Cardiac septum (tissue), 1 donor: ENCODE measurements around the gene FH. TPM values are rescaled to one million over a fixed set of nuclear protein-coding genes. Genes with fewer than 3 reads are reported as not detected.

ENCODE experiments used
- DNase-seq: peaks from one replicate; pipeline ENCODE4 v3.0.0-alpha.2; 2020; ENCODE audit warnings: low spot score
- intact Hi-C: fragments of 100-400 bp; cut with DNase I; formaldehyde crosslinking; loops from one replicate; pipeline ENCODE4 v1.14.0; 2022
- total RNA-seq: library from RNA; stranded (reverse); fragmentation: NEBNext Ultra II Directional; extraction: Animal tissue kit (Norgen Biotek cat#: 25700); gene quantifications from one replicate; pipeline ENCODE4 v1.2.1, GENCODE V29; 2021
- donor health status: DM: no; HTN: no; CAD: no.

Gene FH
- total RNA-seq, 1 donor from 2014 or later = 192 TPM

DNA sequence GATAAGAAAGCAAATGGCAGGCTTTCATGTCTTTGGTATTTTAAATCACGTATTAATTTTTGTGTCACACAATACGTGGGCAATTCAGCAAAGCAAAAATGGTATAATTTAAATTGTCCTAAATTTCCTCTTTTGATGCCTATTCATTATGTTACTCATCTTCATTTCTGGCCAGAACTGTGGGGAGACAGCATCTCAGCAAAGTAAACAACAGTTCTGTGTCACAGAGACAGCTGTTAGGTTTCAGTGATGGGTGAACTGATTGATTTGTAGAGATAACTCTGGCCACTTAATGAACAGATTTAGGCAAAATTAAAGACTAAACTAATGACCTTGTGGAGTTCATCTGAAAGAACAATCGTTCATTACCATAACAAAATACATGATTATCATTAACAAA is 49.2 kb downstream of the FH start:
- DNase-seq = no peak
- intact Hi-C loops = no loop called here

DNA sequence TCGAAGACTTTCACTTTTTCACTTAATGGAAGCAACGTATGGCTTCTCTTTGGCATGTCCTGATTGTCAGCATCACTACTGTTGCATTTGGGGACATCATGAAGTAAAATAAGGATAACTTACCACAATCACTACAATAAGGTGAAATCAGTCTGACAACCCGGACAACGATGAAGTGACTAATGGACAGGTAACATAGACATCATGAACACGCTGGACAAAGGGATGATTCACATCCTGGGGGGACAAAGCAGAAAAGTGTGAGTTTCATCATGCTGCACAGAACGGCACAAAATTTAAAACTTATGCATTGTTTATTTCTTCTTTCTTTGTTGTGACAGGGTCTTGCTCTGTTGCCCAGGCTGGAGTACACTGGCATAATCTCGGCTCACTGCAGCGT is 53.9 kb downstream of the FH start:
- DNase-seq = no peak
- intact Hi-C loops = no loop called here

DNA sequence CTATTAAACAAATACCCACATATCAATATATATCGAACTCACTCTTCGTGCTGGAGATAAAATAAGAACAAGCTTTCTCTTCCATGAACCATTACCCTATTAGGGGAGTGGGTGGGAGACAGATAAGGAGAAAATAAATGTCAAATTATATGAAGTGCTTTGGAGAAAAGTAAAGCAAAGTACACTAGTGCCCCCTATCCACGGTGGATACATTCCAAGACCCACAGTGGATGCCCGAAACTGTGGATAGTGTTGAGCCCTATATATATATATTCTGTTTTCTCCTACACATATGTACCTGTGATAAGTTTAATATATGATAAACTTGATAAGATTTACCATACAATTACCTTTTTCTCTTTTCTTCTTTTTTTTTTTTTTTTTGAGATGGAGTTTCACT is 54.6 kb downstream of the FH start:
- intact Hi-C loops = no loop called here

DNA sequence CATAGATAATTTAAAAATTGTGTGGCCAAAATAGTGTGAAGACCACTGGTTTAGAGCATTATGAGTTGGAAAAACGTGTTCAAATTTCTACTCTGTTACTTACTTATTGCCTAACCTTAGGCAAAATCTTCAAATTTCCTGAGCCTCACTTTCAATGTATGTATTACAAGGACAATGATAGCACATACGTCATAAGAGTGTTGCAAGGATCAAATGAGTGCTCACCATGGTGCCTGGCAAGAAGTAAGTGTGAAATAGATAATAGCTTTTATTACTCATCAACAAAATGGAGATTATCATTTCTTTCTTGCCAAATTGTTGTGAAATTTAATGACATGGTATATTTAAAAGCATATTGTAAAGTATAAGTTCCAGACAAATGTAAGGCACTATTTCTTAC is 57.2 kb downstream of the FH start:
- intact Hi-C loops = no loop called here
- no peak for DNase-seq

More for the DNA sequence above, 54.6 kb downstream of the FH start:
- DNase-seq = no peak

DNA sequence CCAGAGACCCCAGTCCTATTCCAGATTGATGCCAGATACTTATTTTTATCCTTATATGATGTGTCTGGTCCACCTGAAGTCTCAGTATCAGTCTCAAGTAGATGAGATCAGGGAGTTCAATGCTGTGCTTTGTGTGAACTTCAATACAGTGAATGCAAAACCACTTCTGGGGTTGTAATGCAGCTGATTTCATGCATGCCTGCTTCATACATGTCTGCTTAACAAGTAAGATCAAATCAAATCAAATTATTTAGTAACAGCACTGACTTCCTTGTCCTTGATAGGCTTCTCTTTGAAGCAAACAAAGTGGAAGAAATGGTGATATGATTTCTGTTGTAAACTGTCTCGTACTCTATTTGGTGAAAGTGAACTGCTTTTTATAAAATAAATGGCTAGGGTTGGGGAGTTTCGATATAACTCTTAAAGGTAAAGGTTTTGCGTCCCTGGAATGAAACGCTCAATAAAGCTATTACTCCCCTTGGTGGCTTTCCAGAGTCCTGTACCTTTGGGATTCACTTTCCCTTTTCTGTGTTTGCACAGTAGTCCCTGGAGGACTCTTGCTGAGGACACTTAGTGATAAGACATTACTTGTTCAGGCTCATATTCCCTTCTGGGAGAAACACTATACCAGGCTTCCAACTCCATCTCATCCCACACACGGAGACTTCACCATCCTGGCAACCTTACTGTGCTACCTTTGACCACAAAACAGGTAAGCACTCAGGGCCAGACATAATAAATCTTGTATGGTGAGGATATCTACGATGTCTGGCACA is 59.3 kb downstream of the FH start:
- intact Hi-C loops = no loop called here
- no peak for DNase-seq

DNA sequence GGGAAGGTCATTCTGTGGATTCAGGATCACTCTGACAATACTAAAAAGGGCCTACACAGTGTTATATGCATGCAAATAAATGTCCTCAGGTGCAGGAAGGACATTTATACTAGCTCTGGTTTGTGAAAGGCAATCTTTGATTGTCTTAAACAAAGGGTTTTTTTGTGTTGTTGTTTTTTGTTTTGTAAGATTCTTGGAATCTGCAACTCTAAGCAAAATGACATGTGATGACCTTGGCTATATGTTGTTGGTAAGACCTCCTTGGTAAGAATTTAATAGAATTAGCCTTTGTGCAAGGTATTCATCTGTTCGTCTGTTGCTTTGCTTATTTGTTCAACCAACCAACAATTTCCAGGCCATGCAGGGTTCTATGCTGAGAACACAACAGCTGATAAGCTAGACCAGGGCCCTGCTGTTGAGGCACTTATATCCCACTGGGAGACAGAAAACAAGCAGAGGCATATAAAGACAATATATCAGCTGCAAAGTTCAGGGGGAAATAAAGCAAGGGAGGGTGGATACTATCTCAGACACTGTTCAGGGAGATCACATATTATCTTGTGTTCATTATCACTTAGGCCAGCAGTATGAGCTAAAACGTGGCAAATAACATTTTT is 60.3 kb downstream of the FH start:
- intact Hi-C loops = no loop called here
- no peak for DNase-seq

DNA sequence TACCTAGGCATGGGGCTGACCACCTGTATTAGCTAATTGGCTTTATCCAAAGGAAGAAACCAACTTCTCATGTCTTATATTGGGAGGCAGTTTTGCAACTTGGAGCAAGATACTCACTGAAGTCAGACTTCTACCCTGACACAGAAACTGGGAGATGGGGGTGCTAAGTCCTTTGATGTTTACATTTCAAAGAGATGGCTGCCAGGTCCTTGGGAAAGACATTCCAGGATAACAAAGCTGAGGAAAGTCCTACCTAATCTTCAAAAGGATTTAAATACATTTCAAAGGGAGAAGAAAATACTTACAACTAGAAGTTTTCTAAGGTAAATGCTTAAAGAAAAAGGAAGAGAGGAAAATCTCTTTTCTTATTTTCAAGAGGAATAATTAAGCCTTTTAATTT is 62.1 kb downstream of the FH start:
- intact Hi-C loops = no loop called here
- no peak for DNase-seq

DNA sequence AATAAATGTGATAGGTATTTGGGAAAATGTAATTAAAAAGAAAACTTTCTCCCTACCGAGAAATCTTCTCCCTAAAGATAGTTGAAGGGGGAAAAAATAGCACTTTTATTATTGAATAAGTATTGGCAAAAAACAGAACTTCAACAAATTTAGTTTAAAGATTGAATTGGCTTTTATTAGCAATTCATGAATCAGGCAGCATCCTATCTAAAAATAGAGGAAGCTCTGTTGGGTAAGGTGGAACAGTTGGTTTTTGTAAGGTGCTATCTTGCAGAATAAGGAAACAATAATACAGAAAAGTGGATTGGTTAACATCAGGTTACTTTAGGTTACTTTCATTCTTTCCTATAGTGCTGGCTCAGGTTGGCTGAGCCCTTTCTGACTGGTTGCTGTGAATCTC is 62.8 kb downstream of the FH start:
- intact Hi-C loops = no loop called here
- DNase-seq = no peak

DNA sequence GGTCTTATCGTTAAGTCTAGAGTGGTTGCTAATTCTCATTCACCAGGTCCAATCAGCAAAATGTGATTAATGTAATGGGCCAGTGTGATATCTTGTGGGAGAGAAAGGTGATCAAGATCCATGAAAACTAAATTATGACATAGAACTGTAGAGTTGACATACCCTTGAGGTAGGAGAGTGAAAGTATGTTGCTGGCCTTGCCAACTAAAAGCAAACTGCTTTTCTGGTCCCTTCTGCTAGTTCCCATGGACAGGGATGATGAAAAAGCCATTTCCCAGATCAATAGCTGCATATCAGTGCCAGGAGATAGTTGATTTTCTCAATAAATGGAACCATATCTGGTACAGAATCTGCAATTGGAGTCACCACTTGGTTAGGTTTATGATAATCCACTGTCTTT is 65.8 kb downstream of the FH start:
- intact Hi-C loops = no loop called here
- no peak for DNase-seq

DNA sequence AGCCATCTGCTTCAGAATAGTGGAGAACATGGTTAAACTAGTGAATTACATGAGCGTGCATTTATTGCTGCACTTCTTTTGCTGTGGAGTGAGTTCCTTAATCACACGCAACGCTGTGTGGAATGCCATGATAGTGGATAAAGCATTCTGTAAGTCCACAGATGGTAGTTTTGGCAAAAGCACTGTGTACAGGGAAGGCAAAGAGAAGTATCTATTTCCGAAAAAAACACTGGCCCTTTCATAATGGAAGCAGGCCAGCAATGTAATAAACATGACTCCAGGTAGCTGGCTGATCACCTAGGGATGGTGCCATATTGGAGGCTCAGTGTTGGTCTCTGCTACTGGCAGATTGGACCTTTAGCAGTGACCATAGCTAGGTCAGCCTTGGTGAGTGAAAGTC is 67.6 kb downstream of the FH start:
- no peak for DNase-seq
- intact Hi-C loops = no loop called here

Other genes with a start within 250 kb of the FH start
- gene RGS7, start 162.6 kb downstream of the FH start, total RNA-seq = not detected
- gene KMO, start 12.6 kb upstream of the FH start, total RNA-seq = 0.13 TPM
- 5.7 TPM for gene CHML, start 120.6 kb upstream of the FH start, total RNA-seq
- 5.7 TPM for gene OPN3, start 120.6 kb upstream of the FH start, total RNA-seq
- gene WDR64, start 132.5 kb upstream of the FH start, total RNA-seq = not detected